ENCODE results near the gene CCDC194. TPM values are rescaled to one million over a fixed set of nuclear protein-coding genes. Genes with fewer than 3 reads are reported as not detected.

Gene CCDC194
- total RNA-seq (not detected in 2 replicates), polyA plus RNA-seq (0.80 TPM in 1 of 2 replicates, not detected in the other)

- Histone ChIP-seq H3K4me1 (ENCODE audit: insufficient read depth) (peaks cover 5% of the 10 kb centered on the region), H3K4me3 (no peak within 1 kb of the TSS), H3K9me3 (ENCODE audit: low read depth) (no peaks in the 10 kb centered on the region), H4K20me1 (ENCODE audit: insufficient read depth, poor library complexity, severe bottlenecking) (no peaks in the 10 kb centered on the region), H3K36me3 (replicated peaks; ENCODE audit: insufficient read depth, low read depth) (no peaks in the 10 kb centered on the region), H3K79me2 (no peaks in the 10 kb centered on the region), H3K27ac (no peak within 1 kb of the TSS), H2AFZ (no peak within 1 kb of the TSS), H3K9me2 (replicated peaks; ENCODE audit: insufficient read depth) (no peaks in the 10 kb centered on the region), H3K27me3 (peaks cover 9% of the 10 kb centered on the region), H3K4me2 (no peak within 1 kb of the TSS)
- WGBS (ENCODE audit: low lambda C conversion rate, missing lambda C conversion rate) = 94% methylated on average over 36 of the region's 41 CpGs
- TF ChIP-seq CTCF (IDR thresholded peaks at IDR 0.05; ENCODE audit: poor library complexity) = no peak
- TF ChIP-seq EZH2phosphoT487 (IDR thresholded peaks at IDR 0.05; ENCODE audit: low read depth, severe bottlenecking, unreplicated experiment) = no peak
- no peak for TF ChIP-seq EZH2 (IDR thresholded peaks at IDR 0.05; ENCODE audit: borderline replicate concordance)
- no peak for DNase-seq (ENCODE audit: low spot score)
These were observed at the start of gene CCDC194 for GRCh38 chr19:17393914-17394313. TSS of gene CCDC194 (minus strand) at chr19:17394196. CDS start at chr19:17394158, 38 bp downstream.

- Histone ChIP-seq H3K4me1 (ENCODE audit: insufficient read depth) (no peaks in the 10 kb centered on the region), H3K27ac (no peak overlapping the region), H3K36me3 (replicated peaks; ENCODE audit: insufficient read depth, low read depth) (no peaks in the 10 kb centered on the region), H3K4me3 (no peak overlapping the region), H3K4me2 (no peak overlapping the region), H3K9me3 (ENCODE audit: low read depth) (no peaks in the 10 kb centered on the region), H4K20me1 (ENCODE audit: insufficient read depth, poor library complexity, severe bottlenecking) (no peaks in the 10 kb centered on the region), H3K9me2 (replicated peaks; ENCODE audit: insufficient read depth) (no peaks in the 10 kb centered on the region), H3K79me2 (no peaks in the 10 kb centered on the region), H2AFZ (no peak overlapping the region), H3K27me3 (no peaks in the 10 kb centered on the region)
- WGBS (ENCODE audit: low lambda C conversion rate, missing lambda C conversion rate) = 76% methylated on average over 8 of the region's 8 CpGs
- DNase-seq (ENCODE audit: low spot score) = no peak
- TF ChIP-seq CTCF (IDR thresholded peaks at IDR 0.05; ENCODE audit: poor library complexity) (peak; percentile 49), EZH2phosphoT487 (IDR thresholded peaks at IDR 0.05; ENCODE audit: low read depth, severe bottlenecking, unreplicated experiment) (no peak), EZH2 (IDR thresholded peaks at IDR 0.05; ENCODE audit: borderline replicate concordance) (no peak)
These were observed 47.4 kb upstream of the CCDC194 start for GRCh38 chr19:17441241-17442021.

- 88% methylated on average over 7 of the region's 7 CpGs for WGBS (ENCODE audit: low lambda C conversion rate, missing lambda C conversion rate)
- no peak overlapping the region for H2AFZ ChIP-seq
These were observed 42.9 kb upstream of the CCDC194 start for GRCh38 chr19:17436874-17437267.

More at GRCh38 chr19:17436874-17437267, 42.9 kb upstream of the CCDC194 start:
- H4K20me1 ChIP-seq (ENCODE audit: insufficient read depth, poor library complexity, severe bottlenecking) = no peaks in the 10 kb centered on the region
- no peaks in the 10 kb centered on the region for H3K79me2 ChIP-seq
- no peaks in the 10 kb centered on the region for H3K27me3 ChIP-seq
- H3K36me3 ChIP-seq (replicated peaks; ENCODE audit: insufficient read depth, low read depth) = no peaks in the 10 kb centered on the region
- TF ChIP-seq CTCF (IDR thresholded peaks at IDR 0.05; ENCODE audit: poor library complexity) (no peak), EZH2 (IDR thresholded peaks at IDR 0.05; ENCODE audit: borderline replicate concordance) (no peak), EZH2phosphoT487 (IDR thresholded peaks at IDR 0.05; ENCODE audit: low read depth, severe bottlenecking, unreplicated experiment) (no peak)
- H3K9me2 ChIP-seq (replicated peaks; ENCODE audit: insufficient read depth) = no peaks in the 10 kb centered on the region
- H3K4me2 ChIP-seq = no peak overlapping the region
- no peaks in the 10 kb centered on the region for H3K4me1 ChIP-seq (ENCODE audit: insufficient read depth)
- no peak overlapping the region for H3K27ac ChIP-seq
- no peaks in the 10 kb centered on the region for H3K9me3 ChIP-seq (ENCODE audit: low read depth)
- no peak for DNase-seq (ENCODE audit: low spot score)
- no peak overlapping the region for H3K4me3 ChIP-seq
